Bronchial epithelial cell (primary cell): ENCODE results near the gene DNAJC4. TPM values are rescaled to one million over a fixed set of nuclear protein-coding genes. Genes with fewer than 3 reads are reported as not detected.
A peak's percentile ranks its signal among the peaks of the same experiment; 100 is the strongest.

Experiments used
- DNase-seq: peaks from one replicate; pipeline ENCODE4 v3.0.0-alpha.2; 2010; ENCODE audit warnings: low read depth
- FAIRE-seq: peaks from 2 replicates; lab custom pipeline; 2011; peaks lifted over from hg19 to GRCh38; lab: Jason Lieb, UNC
- H3K27me3 ChIP-seq: 2 replicates; pipeline ENCODE4 v1.5.1; 2011; ENCODE audit warnings: low read length; ENCODE audit not compliant: control insufficient read depth, insufficient read depth
- H3K36me3 ChIP-seq: 2 replicates; pipeline ENCODE4 v1.5.1; 2011; ENCODE audit warnings: low read length; ENCODE audit not compliant: control insufficient read depth, insufficient read depth
- H3K4me3 ChIP-seq: 2 replicates; pipeline ENCODE4 v1.5.1; 2011; ENCODE audit warnings: mild to moderate bottlenecking, low read depth, low read length, control low read depth
- total RNA-seq: library from RNA; depleted of rRNA; stranded (reverse); fragments of >200 nt; gene quantifications from 2 replicates; pipeline ENCODE4 v1.2.1, GENCODE V29; 2014
- TF ChIP-seq, protein P1 (sequence below): IDR thresholded peaks from 2 replicates; pipeline ENCODE4 v1.5.1; 2011; ENCODE audit warnings: mild to moderate bottlenecking, moderate library complexity, low read length, control low read depth, inconsistent platforms; ENCODE audit not compliant: insufficient read depth, severe bottlenecking

DNAJC4 gene
- total RNA-seq, 1 donor from 2014 or later, result 3.4 TPM

DNA sequence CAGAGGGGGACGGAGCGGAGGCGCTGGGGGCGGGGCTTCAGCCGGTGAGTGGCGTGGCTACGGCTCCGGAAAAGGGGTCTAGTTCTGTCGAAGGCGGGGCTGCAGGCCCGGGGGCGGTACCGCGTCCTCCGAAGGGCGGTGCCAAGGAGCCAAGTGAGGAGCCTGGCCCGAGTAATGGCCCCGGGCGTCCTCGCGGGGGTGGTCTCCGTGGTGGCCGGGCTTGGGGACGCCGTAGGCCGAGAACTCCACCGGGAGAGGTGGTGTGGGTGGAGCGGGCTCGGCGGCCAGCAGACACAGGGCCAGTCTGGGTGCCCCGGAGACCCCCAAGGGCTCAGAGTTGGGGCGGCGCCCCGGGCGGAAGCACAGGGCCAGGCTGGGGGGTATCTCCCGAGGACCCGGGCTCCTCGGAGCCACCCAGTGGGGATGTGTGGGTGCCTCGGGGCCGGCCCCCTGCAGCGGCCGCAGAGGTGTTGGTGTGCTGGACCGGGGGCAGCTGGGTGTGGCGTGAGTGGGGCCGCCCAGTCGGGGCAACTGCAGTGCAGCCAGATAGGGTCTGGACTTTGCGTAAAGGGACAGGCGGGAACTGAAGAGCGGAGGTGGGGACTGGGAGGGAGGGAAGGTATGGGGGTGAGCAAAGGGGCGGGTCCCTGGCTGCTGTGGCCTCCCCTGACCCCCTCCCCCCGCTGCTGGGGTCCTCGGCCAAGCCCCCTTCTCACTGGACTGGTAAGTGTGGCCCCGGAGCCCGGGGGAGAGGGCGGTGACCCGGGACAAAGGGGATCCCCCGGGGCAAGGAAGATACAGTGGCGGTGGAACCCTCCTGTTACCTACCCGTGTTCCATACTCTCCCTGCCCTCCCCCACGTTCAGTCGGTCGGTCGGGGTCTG is 11.4 kb downstream of the DNAJC4 start:
- H3K4me3 ChIP-seq, result peak overlapping the region; percentile 90
- FAIRE-seq (no peak), DNase-seq (peak; percentile 94)
- no peaks in the 10 kb centered on the region for H3K27me3 ChIP-seq
- TF ChIP-seq, protein P1, sequence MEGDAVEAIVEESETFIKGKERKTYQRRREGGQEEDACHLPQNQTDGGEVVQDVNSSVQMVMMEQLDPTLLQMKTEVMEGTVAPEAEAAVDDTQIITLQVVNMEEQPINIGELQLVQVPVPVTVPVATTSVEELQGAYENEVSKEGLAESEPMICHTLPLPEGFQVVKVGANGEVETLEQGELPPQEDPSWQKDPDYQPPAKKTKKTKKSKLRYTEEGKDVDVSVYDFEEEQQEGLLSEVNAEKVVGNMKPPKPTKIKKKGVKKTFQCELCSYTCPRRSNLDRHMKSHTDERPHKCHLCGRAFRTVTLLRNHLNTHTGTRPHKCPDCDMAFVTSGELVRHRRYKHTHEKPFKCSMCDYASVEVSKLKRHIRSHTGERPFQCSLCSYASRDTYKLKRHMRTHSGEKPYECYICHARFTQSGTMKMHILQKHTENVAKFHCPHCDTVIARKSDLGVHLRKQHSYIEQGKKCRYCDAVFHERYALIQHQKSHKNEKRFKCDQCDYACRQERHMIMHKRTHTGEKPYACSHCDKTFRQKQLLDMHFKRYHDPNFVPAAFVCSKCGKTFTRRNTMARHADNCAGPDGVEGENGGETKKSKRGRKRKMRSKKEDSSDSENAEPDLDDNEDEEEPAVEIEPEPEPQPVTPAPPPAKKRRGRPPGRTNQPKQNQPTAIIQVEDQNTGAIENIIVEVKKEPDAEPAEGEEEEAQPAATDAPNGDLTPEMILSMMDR, result no peak
- H3K36me3 ChIP-seq, result peaks cover 13% of the 10 kb centered on the region

DNA sequence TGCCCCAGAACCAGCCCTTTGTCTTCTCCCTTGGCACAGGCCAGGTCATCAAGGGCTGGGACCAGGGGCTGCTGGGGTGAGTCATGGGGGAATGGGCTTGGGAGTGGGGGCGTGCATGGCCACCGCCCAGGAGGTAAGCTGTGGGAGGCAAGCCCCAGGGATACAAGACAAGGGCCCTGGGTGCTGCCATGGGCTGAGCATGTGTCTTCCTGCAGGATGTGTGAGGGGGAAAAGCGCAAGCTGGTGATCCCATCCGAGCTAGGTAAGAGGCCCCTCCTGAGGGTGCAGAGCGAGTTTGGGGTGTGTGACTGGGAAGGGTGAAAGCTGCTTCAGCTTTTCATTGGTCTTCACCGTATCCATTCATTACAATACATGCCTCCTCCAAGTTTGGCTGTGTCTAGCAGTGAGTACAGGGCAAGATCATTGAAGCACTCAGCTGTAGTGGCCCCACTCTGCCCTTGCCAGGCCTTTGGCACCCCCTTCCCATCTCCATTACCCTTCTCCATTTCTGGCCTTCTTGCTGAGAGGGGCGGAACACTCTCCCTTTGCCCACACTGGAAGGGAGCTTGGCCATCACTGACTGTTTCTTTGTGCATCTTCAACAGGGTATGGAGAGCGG is 13.0 kb downstream of the DNAJC4 start:
- TF ChIP-seq, protein P1, result no peak
- Histone ChIP-seq H3K4me3 (no peak overlapping the region), H3K27me3 (no peaks in the 10 kb centered on the region), H3K36me3 (peaks cover 12% of the 10 kb centered on the region)
- FAIRE-seq, result no peak
- DNase-seq, result no peak

DNA sequence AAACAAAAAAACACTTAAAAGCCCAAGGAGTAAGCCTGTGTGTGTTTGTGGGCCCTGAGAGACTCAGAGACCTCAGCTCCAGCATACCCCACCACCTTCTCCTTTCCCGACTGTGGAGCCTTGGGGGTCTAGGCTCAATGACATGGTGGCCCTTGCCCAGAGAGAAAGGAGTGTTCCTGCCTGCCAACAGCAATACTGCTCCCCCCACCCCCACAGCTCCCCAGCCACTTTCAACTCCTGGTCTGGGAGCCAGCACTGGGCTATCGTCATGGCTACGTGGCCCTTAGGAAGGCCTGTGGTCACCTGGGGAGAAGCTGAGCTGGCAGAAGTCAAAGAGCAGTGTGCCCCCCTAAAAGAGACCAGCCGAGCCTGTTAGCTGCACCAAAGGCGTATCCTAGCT is 13.8 kb downstream of the DNAJC4 start:
- TF ChIP-seq, protein P1, result no peak
- FAIRE-seq (no peak), DNase-seq (no peak)
- H3K4me3 ChIP-seq, result no peak overlapping the region
- H3K27me3 ChIP-seq, result no peaks in the 10 kb centered on the region
- peaks cover 11% of the 10 kb centered on the region for H3K36me3 ChIP-seq

DNA sequence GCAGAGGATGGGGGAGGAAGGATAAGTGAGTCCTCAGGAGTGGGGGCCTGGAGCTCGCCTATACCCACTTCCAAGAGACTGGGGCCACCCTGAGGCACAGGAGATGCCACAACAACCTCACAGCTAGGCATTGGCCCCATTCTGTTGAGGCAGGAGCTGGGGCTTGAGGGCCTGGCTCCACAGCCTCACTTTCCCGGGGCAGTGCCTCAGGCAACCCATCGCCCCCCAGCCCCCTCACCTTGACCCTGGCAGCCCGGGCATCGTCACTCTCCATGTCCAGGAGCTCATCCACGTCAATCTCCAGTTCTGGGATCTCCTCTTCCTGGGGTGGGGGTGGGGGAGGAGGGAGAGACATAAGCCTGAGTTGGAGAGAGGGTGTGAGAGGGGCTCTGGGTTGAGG is 14.6 kb downstream of the DNAJC4 start:
- DNase-seq (no peak), FAIRE-seq (no peak)
- Histone ChIP-seq H3K27me3 (no peaks in the 10 kb centered on the region), H3K4me3 (peak overlapping the region; percentile 99), H3K36me3 (peaks cover 11% of the 10 kb centered on the region)
- TF ChIP-seq, protein P1, result no peak

DNA sequence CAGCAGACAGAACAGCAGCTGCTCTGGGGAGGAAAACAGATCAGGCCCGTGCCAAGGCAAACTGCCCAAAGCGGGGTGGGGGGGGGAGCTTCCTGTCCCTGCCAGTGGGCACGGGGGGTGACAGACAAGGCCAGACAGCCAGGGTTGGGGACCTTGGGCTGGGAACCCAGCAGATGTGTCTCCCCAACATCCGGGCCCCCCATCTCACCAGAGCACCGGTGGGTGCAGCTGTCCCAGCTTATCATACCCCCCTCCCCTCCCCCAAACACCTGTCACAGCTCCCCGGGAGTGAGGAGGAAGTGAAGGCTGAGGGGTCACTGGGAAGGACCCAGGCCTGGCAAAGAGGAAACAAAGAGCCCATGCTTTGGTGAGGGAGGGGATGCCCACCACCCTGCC is 15.1 kb downstream of the DNAJC4 start:
- TF ChIP-seq, protein P1, result no peak
- no peak for FAIRE-seq

More for the DNA sequence above, 15.1 kb downstream of the DNAJC4 start:
- DNase-seq, result no peak
- peaks cover 11% of the 10 kb centered on the region for H3K36me3 ChIP-seq
- no peaks in the 10 kb centered on the region for H3K27me3 ChIP-seq
- peak overlapping the region; percentile 99 for H3K4me3 ChIP-seq
